HAP-1 (cell line): ENCODE results near the gene ATP6V1F.

Experiments used
- DNase-seq, 2 experiments: peaks; one replicate each; pipeline ENCODE4 v3.0.0-alpha.2; 2016 to 2020; ENCODE audit warnings: low spot score in 2 of 2
- H3K27me3 ChIP-seq: fragments of 250-450 bp; sonication (Bioruptor Pico); 2 replicates; pipeline ENCODE4 v1.5.1; 2020; ENCODE audit warnings: low read depth, mild to moderate bottlenecking, moderate library complexity
- H3K36me3 ChIP-seq: fragments of 250-450 bp; sonication (Bioruptor Pico); replicated peaks from 2 replicates; pipeline ENCODE4 v1.5.1; 2020; ENCODE audit warnings: mild to moderate bottlenecking
- H3K4me1 ChIP-seq: fragments of 250-450 bp; sonication (Bioruptor Pico); 2 replicates; pipeline ENCODE4 v1.5.1; 2020; ENCODE audit warnings: mild to moderate bottlenecking
- H3K4me3 ChIP-seq: fragments of 250-450 bp; sonication (Bioruptor Pico); 2 replicates; pipeline ENCODE4 v1.5.1; 2020; ENCODE audit warnings: mild to moderate bottlenecking, moderate library complexity
- H3K9me3 ChIP-seq: fragments of 250-450 bp; sonication (Bioruptor Pico); 2 replicates; pipeline ENCODE4 v1.5.1; 2020; ENCODE audit warnings: mild to moderate bottlenecking, moderate library complexity
- in situ Hi-C: fragments of 300-500 bp; cut with MboI; formaldehyde crosslinking; loops from 3 replicates; pipeline ENCODE4 v1.14.3; 2020; ENCODE audit warnings: low sequenced_read_pairs, inconsistent platforms, mixed read lengths

The ATP6V1F gene

GRCh38 chr7:128831178-128831993 lies 31.3 kb upstream of the ATP6V1F start:
- no peaks in the 10 kb centered on the region for H3K9me3 ChIP-seq
- H3K4me3 ChIP-seq: peak overlapping the region; percentile 46
- DNase-seq: peak; percentile 72 to 86
- in situ Hi-C loops: no loop called here
- H3K27me3 ChIP-seq: no peaks in the 10 kb centered on the region
- H3K36me3 ChIP-seq: peaks cover 6% of the 10 kb centered on the region
- H3K4me1 ChIP-seq: peaks cover 23% of the 10 kb centered on the region

- H3K36me3 ChIP-seq: peaks cover 12% of the 10 kb centered on the region
- H3K4me3 ChIP-seq: peak overlapping the region; percentile 46
- in situ Hi-C loops: no loop called here
- no peaks in the 10 kb centered on the region for H3K9me3 ChIP-seq
- H3K27me3 ChIP-seq: no peaks in the 10 kb centered on the region
- peak in 1 of 2 experiments; percentile 44 for DNase-seq
- peaks cover 23% of the 10 kb centered on the region for H3K4me1 ChIP-seq
Measured at GRCh38 chr7:128831994-128832879, 30.4 kb upstream of the ATP6V1F start.

- Histone ChIP-seq H3K9me3 (no peaks in the 10 kb centered on the region), H3K27me3 (no peaks in the 10 kb centered on the region), H3K36me3 (peaks cover 16% of the 10 kb centered on the region), H3K4me3 (peak overlapping the region; percentile 46; the same call in 1 of the 2 replicates), H3K4me1 (peaks cover 23% of the 10 kb centered on the region)
- in situ Hi-C loops: no loop called here
- no peak for DNase-seq
Measured at GRCh38 chr7:128832880-128833147, 29.8 kb upstream of the ATP6V1F start.

- DNase-seq: peak in 1 of 2 experiments; percentile 38
- H3K27me3 ChIP-seq: no peaks in the 10 kb centered on the region
- H3K9me3 ChIP-seq: no peaks in the 10 kb centered on the region
- peaks cover 23% of the 10 kb centered on the region for H3K4me1 ChIP-seq
- in situ Hi-C loops: no loop called here
- H3K4me3 ChIP-seq: no peak overlapping the region
- H3K36me3 ChIP-seq: peaks cover 21% of the 10 kb centered on the region
Measured at GRCh38 chr7:128833148-128833945, 29.3 kb upstream of the ATP6V1F start.

- Histone ChIP-seq H3K36me3 (peaks cover 25% of the 10 kb centered on the region), H3K4me3 (no peak overlapping the region), H3K9me3 (no peaks in the 10 kb centered on the region), H3K27me3 (no peaks in the 10 kb centered on the region), H3K4me1 (peaks cover 23% of the 10 kb centered on the region)
- no peak for DNase-seq
- in situ Hi-C loops: no loop called here
Measured at GRCh38 chr7:128833946-128834325, 28.7 kb upstream of the ATP6V1F start.

GRCh38 chr7:128835231-128835751 lies 27.4 kb upstream of the ATP6V1F start:
- Histone ChIP-seq H3K4me1 (peaks cover 17% of the 10 kb centered on the region), H3K4me3 (no peak overlapping the region), H3K9me3 (no peaks in the 10 kb centered on the region), H3K27me3 (no peaks in the 10 kb centered on the region), H3K36me3 (peaks cover 29% of the 10 kb centered on the region)
- in situ Hi-C loops: no loop called here
- no peak for DNase-seq

- no peak overlapping the region for H3K4me3 ChIP-seq
- in situ Hi-C loops: no loop called here
- peaks cover 13% of the 10 kb centered on the region for H3K4me1 ChIP-seq
- H3K27me3 ChIP-seq: no peaks in the 10 kb centered on the region
- DNase-seq: no peak
- H3K9me3 ChIP-seq: no peaks in the 10 kb centered on the region
- peaks cover 32% of the 10 kb centered on the region for H3K36me3 ChIP-seq
Measured at GRCh38 chr7:128835790-128836641, 26.6 kb upstream of the ATP6V1F start.

GRCh38 chr7:128836729-128837348 lies 25.8 kb upstream of the ATP6V1F start:
- Histone ChIP-seq H3K4me1 (peaks cover 11% of the 10 kb centered on the region), H3K36me3 (peaks cover 41% of the 10 kb centered on the region), H3K4me3 (no peak overlapping the region), H3K9me3 (no peaks in the 10 kb centered on the region), H3K27me3 (no peaks in the 10 kb centered on the region)
- DNase-seq: no peak
- in situ Hi-C loops: no loop called here

- H3K27me3 ChIP-seq: no peaks in the 10 kb centered on the region
- peaks cover 6% of the 10 kb centered on the region for H3K4me1 ChIP-seq
- H3K4me3 ChIP-seq: no peak overlapping the region
- no peak for DNase-seq
- H3K9me3 ChIP-seq: no peaks in the 10 kb centered on the region
- in situ Hi-C loops: no loop called here
- peaks cover 46% of the 10 kb centered on the region for H3K36me3 ChIP-seq
Measured at GRCh38 chr7:128837521-128837921, 25.1 kb upstream of the ATP6V1F start.

- H3K36me3 ChIP-seq: peaks cover 53% of the 10 kb centered on the region
- H3K27me3 ChIP-seq: no peaks in the 10 kb centered on the region
- no peak for DNase-seq
- in situ Hi-C loops: no loop called here
- no peak overlapping the region for H3K4me3 ChIP-seq
- no peaks in the 10 kb centered on the region for H3K4me1 ChIP-seq
- H3K9me3 ChIP-seq: no peaks in the 10 kb centered on the region
Measured at GRCh38 chr7:128838109-128838779, 24.4 kb upstream of the ATP6V1F start.

- in situ Hi-C loops: no loop called here
- Histone ChIP-seq H3K4me3 (no peak overlapping the region), H3K4me1 (no peaks in the 10 kb centered on the region), H3K27me3 (no peaks in the 10 kb centered on the region), H3K9me3 (no peaks in the 10 kb centered on the region), H3K36me3 (peaks cover 62% of the 10 kb centered on the region)
- DNase-seq: no peak
Measured at GRCh38 chr7:128838981-128839731, 23.5 kb upstream of the ATP6V1F start.
